Measurements from ENCODE around the gene PDLIM3.

GRCh38 chr4:185576314-185576961 is 41.1 kb upstream of the PDLIM3 start:
- TF ChIP-seq GABPA (IDR thresholded peaks at IDR 0.05; ENCODE audit: low read depth) (no peak), CTCF (IDR thresholded peaks at IDR 0.05) (no peak), SMC3 (IDR thresholded peaks at IDR 0.05; ENCODE audit: low read depth, low read length) (no peak), MAX (IDR thresholded peaks at IDR 0.05; ENCODE audit: low read depth) (no peak), EP300 (IDR thresholded peaks at IDR 0.05; ENCODE audit: borderline replicate concordance in 1 of 2, low read depth in 1 of 2, low read length in 1 of 2) (no peak), IRF3 (IDR thresholded peaks at IDR 0.05; ENCODE audit: low read depth, low read length) (no peak)
